Ovary (tissue), 9 donors: ENCODE measurements around the gene PABPC3. TPM values are rescaled to one million over a fixed set of nuclear protein-coding genes. Genes with fewer than 3 reads are reported as not detected.

Experiments used
- DNase-seq, 5 donors: peaks; one replicate each; pipeline ENCODE4 v3.0.0-alpha.2; 2019 to 2020
- H3K27ac ChIP-seq, 2 donors: fragments of 200-600 bp; one replicate each; pipeline versions ENCODE4 v1.5.1 to v1.8.0; 2019 to 2022
- H3K27me3 ChIP-seq: fragments of 200-600 bp; one replicate; pipeline ENCODE4 v1.8.0; 2022
- H3K36me3 ChIP-seq: fragments of 200-600 bp; sonication (generic); one replicate; pipeline ENCODE4 v1.5.1; 2019
- H3K4me1 ChIP-seq: one replicate; pipeline ENCODE4 v1.8.1; 2013; ENCODE audit warnings: mild to moderate bottlenecking, moderate library complexity; ENCODE audit not compliant: insufficient read depth
- H3K4me3 ChIP-seq: fragments of 200-600 bp; sonication (generic); one replicate; pipeline ENCODE4 v1.5.1; 2017
- H3K9me3 ChIP-seq, 2 donors: fragments of 200-600 bp in 1 of 2; sonication (generic) in 1 of 2; one replicate each; pipeline versions ENCODE4 v1.5.1 to v1.8.1; 2013 to 2019; ENCODE audit warnings: mild to moderate bottlenecking in 1 of 2, moderate library complexity in 1 of 2
- EP300 ChIP-seq: sonication (generic); formaldehyde crosslinking; IDR thresholded peaks from one replicate; pipeline ENCODE4 v1.6.1; 2017; ENCODE audit warnings: antibody characterized with exemption
- POLR2A ChIP-seq: fragments of 450-650 bp; IDR thresholded peaks from one replicate; pipeline ENCODE4 v1.6.1; 2017; ENCODE audit warnings: antibody characterized with exemption, mild to moderate bottlenecking, moderate library complexity
- WGBS, 3 donors: extraction: QIAGEN DNeasy Blood & Tissue Kit in 1 of 3; methylation state at CpG; one replicate each; pipeline versions ENCODE4 v1.1.5 to v1.1.7; 2013 to 2017; 5-methylcytosine and 5-hydroxymethylcytosine counted together
- intact Hi-C, 4 donors: fragments of 100-400 bp; cut with DNase I; formaldehyde crosslinking; loops; one replicate each; pipeline versions ENCODE4 v1.11.0 to v1.15.1; 2022 to 2023
- polyA plus RNA-seq, 2 donors: library from polyadenylated mRNA; stranded (reverse); fragments of 200-250 nt in 1 of 2; fragments of 350-450 nt in 1 of 2; fragmentation: Illumina TruSeq in 1 of 2; extraction: RNeasy Lipid Tissue Mini Kit (QIAGEN cat#74804) in 1 of 2; gene quantifications; one replicate each; pipeline ENCODE4 v1.2.3, GENCODE V29; 2013 to 2014
- total RNA-seq, 7 donors: library from RNA; depleted of rRNA in 2 of 7; stranded (reverse); fragments of >200 nt in 2 of 7; fragmentation: NEBNext Ultra II Directional in 3 of 7; extraction: Animal tissue kit (Norgen Biotek cat#: 25700) in 3 of 7; gene quantifications; one replicate each; pipeline versions ENCODE4 v1.1.0 to v1.2.4, GENCODE V29; 2016 to 2023
- TF ChIP-seq, protein P1 (sequence below), 3 donors: fragments of 450-650 bp in 2 of 3; fragments of 200-600 bp in 1 of 3; IDR thresholded peaks; one replicate each; pipeline versions ENCODE4 v1.5.1 to v1.8.0; 2016 to 2022; ENCODE audit warnings: antibody characterized with exemption in 3 of 3, mild to moderate bottlenecking in 1 of 3
- donor health status: DM: no; HTN: no; CAD: no; lungs with moderate emphysema.
- donor health status: DM: no; HTN: no; CAD: no.
- donor health status: Bipolar disorder and iron deficiency.
- donor health status: DM: yes; HTN: yes; CAD: no.
- donor health status: DM: no; HTN: no; CAD: no.
- donor health status: DM: yes; HTN: yes; CAD: no.

PABPC3 gene
- total and polyA plus RNA-seq, 9 donors: 0.08 to 0.78 (median 0.30) TPM; not detected in 2

DNA sequence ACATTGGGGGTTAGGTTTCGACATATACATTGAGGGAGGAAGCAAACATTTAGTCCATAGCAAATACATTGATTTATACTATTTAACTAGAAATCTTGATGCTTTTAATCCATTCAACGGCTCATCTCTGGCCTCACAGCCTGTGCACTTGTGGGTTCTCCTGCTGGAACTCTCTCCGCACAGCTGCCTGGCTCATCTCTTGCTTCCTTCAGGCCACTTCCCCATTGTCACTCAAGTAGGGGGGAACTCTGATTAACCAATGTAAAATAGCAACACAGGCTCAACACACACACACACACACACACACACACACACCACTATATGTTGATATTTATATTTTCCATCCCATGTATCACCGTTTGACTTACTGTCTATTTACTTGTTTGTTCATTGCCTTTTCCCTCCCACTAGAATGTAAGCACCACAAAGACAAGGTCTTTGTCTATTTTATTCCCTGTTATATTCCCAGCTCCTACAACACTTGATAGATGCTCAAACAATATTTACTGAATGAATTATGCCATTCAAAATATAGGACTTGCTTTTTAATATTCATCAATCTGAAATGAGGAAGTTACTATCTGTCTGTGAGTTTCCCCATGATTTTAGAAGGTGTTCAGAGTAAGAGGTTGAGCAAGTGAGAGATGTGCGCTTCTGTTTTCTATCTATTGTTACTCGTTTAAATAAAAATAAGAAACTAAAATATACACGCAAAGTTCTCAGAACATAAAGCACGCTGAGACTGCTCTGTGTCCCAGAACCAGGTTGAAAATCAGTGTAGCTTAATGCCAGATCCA lies 29.8 kb upstream of the PABPC3 start:
- 77 to 83% (median 80%) methylated on average over 8 of the region's 8 CpGs for WGBS, 3 donors
- no peak overlapping the region for H3K4me3 ChIP-seq
- no peak for DNase-seq
- no peak overlapping the region for H3K27ac ChIP-seq
- intact Hi-C loops: no loop called here
- H3K4me1 ChIP-seq: no peaks in the 10 kb centered on the region
- TF ChIP-seq POLR2A (no peak), EP300 (no peak)
- TF ChIP-seq, protein P1, sequence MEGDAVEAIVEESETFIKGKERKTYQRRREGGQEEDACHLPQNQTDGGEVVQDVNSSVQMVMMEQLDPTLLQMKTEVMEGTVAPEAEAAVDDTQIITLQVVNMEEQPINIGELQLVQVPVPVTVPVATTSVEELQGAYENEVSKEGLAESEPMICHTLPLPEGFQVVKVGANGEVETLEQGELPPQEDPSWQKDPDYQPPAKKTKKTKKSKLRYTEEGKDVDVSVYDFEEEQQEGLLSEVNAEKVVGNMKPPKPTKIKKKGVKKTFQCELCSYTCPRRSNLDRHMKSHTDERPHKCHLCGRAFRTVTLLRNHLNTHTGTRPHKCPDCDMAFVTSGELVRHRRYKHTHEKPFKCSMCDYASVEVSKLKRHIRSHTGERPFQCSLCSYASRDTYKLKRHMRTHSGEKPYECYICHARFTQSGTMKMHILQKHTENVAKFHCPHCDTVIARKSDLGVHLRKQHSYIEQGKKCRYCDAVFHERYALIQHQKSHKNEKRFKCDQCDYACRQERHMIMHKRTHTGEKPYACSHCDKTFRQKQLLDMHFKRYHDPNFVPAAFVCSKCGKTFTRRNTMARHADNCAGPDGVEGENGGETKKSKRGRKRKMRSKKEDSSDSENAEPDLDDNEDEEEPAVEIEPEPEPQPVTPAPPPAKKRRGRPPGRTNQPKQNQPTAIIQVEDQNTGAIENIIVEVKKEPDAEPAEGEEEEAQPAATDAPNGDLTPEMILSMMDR (IDR thresholded peaks at IDR 0.05): no peak
- H3K27me3 ChIP-seq: no peaks in the 10 kb centered on the region
- no peaks in the 10 kb centered on the region for H3K9me3 ChIP-seq
- no peaks in the 10 kb centered on the region for H3K36me3 ChIP-seq

DNA sequence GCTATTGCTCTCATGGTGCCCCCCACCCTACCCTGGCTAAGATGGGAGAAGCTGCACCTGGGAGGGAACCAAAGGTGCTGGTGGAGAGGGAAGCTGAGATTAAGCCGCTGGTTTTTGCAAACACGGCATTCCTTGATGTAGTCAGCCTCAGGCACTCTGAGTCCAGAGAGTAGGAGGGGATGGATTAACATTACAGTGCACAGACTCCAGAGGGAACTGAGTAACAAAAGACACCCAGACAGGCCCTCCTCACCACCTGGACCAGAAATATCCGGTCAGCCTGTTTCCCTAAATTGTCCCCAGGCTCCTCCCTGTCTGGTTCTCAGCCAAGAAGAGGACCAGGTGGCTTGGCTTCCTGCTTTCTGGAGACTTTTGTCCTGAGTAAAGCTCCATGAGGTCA lies 28.9 kb upstream of the PABPC3 start:
- Histone ChIP-seq H3K36me3 (no peaks in the 10 kb centered on the region), H3K27me3 (no peaks in the 10 kb centered on the region), H3K27ac (no peak overlapping the region), H3K4me1 (no peaks in the 10 kb centered on the region), H3K9me3 (no peaks in the 10 kb centered on the region), H3K4me3 (no peak overlapping the region)
- TF ChIP-seq, protein P1 (IDR thresholded peaks at IDR 0.05): no peak
- TF ChIP-seq EP300 (no peak), POLR2A (no peak)
- 48 to 61% (median 48%) methylated on average over 3 of the region's 3 CpGs for WGBS, 3 donors
- DNase-seq: no peak
- intact Hi-C loops: no loop called here

DNA sequence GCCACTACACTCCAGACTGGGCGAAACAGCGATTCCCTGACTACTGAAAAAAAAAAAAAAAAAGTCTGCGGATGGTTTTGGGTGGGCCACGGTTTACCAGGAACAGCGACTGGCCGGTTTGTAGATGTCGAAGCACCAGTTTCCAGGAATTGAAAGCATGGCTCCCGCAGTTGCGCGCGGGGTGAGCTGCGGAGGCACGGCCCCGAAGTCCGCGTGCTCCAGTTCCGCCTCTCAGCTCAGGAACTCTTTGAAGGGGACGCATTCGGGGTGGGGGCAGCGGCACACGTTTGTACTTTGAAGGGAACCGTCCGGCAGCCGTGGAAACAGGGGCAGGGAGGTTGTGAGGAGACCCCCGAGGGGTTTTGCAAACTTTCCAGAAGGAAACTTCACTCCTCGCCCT lies 27.1 kb upstream of the PABPC3 start:
- no peak for DNase-seq
- Histone ChIP-seq H3K9me3 (no peaks in the 10 kb centered on the region), H3K27ac (no peak overlapping the region), H3K36me3 (no peaks in the 10 kb centered on the region), H3K4me1 (no peaks in the 10 kb centered on the region), H3K4me3 (no peak overlapping the region), H3K27me3 (no peaks in the 10 kb centered on the region)
- intact Hi-C loops: no loop called here
- WGBS, 3 donors: 83 to 86% (median 85%) methylated on average over 23 to 26 of the region's 26 CpGs
- TF ChIP-seq POLR2A: no peak
- no peak for TF ChIP-seq EP300
- TF ChIP-seq, protein P1 (IDR thresholded peaks at IDR 0.05): no peak

DNA sequence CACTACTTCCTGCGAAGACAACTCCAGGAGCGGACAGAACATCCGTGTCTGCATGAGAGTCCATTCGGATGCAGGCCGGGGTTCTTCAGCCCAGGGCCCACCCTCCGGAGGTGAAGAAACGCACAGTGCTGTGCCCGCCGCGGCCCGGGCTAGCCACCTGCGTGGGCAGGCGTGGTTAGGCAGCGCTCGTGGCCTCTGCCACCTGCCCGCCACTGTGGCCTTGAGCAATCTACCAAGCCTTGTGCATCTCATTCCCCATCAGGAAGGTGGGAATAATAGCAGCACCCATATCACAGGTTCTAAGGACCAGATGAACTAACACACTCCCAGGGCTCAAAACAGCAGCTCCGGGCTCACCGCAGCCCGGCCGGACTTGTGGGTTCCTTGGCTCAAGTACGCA lies 26.7 kb upstream of the PABPC3 start:
- Histone ChIP-seq H3K9me3 (no peaks in the 10 kb centered on the region), H3K4me3 (no peak overlapping the region), H3K4me1 (no peaks in the 10 kb centered on the region), H3K27ac (no peak overlapping the region), H3K27me3 (no peaks in the 10 kb centered on the region), H3K36me3 (no peaks in the 10 kb centered on the region)
- intact Hi-C loops: no loop called here
- TF ChIP-seq POLR2A (no peak), EP300 (no peak)
- TF ChIP-seq, protein P1 (IDR thresholded peaks at IDR 0.05): no peak
- WGBS, 3 donors: 83 to 87% (median 86%) methylated on average over 21 of the region's 21 CpGs
- no peak for DNase-seq
